HFF-Myc (cell line): ENCODE data around the gene GID8.

Source experiments
- DNase-seq: peaks from one replicate; pipeline ENCODE4 v3.0.0-alpha.2; 2011; ENCODE audit warnings: low read depth; ENCODE audit errors: extremely low read depth
- H3K4me3 ChIP-seq: replicated peaks from 2 replicates; pipeline ENCODE4 v1.5.1; 2011; ENCODE audit warnings: low read depth, mild to moderate bottlenecking, control low read depth, low read length
- TF ChIP-seq, protein P1 (sequence below): IDR thresholded peaks from 2 replicates; pipeline ENCODE4 v1.5.1; 2012; ENCODE audit warnings: mild to moderate bottlenecking, low read depth, low read length, control low read depth; ENCODE audit errors: missing control alignments

The GID8 gene

DNA sequence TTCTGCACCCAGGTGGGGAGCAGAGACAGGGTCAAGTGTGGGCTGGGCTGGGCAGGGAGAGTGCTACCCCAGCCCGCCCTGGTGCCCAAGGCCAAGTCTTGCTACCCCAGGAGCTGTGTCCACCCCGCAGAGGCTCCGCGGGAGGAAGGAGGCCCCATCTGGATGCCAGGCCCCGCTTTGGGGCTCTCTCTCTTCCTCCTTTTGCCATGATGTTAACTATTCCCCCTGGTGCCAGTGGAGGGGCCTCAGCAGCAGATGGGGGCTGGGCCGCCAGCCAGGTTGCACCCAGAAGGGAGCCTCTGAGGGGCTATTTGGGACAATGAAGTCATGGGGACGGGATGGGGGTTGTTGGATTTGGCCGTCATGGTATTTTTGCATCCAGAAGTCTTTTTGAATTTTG lies 23.9 kb downstream of the GID8 start:
- H3K4me3 ChIP-seq = no peak overlapping the region
- no peak for DNase-seq
- TF ChIP-seq, protein P1, sequence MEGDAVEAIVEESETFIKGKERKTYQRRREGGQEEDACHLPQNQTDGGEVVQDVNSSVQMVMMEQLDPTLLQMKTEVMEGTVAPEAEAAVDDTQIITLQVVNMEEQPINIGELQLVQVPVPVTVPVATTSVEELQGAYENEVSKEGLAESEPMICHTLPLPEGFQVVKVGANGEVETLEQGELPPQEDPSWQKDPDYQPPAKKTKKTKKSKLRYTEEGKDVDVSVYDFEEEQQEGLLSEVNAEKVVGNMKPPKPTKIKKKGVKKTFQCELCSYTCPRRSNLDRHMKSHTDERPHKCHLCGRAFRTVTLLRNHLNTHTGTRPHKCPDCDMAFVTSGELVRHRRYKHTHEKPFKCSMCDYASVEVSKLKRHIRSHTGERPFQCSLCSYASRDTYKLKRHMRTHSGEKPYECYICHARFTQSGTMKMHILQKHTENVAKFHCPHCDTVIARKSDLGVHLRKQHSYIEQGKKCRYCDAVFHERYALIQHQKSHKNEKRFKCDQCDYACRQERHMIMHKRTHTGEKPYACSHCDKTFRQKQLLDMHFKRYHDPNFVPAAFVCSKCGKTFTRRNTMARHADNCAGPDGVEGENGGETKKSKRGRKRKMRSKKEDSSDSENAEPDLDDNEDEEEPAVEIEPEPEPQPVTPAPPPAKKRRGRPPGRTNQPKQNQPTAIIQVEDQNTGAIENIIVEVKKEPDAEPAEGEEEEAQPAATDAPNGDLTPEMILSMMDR = no peak

DNA sequence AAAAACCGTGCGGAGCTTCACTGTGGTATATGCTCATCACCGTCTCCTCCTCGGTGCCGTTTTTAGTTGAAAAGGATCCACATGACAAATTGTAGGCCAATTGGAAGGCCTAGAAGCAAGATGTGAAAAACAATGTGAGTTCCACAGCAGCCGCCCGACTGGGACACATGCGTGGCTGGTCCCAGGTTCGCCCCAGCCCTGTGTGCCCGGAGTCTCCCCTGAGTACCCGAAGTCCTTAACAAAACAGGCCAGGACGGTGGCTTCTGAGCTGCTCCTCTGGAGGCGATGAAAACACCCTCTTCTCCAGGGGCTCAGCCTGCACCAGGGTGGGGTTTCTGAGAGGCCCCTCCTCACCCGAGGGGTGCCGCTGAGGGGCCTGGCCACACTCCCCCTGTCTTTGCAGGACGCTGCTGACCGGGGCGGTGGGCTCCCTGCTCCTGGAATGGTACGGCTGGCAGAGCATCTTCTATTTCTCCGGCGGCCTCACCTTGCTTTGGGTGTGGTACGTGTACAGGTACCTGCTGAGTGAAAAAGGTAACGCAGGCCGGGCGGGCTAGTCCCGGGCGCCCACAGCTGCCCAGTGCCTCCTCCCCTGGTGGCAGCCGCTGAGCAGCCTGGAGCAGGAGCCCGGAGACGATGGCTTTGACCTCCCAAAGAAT lies 24.4 kb downstream of the GID8 start:
- TF ChIP-seq, protein P1 = no peak
- DNase-seq = no peak
- no peak overlapping the region for H3K4me3 ChIP-seq

DNA sequence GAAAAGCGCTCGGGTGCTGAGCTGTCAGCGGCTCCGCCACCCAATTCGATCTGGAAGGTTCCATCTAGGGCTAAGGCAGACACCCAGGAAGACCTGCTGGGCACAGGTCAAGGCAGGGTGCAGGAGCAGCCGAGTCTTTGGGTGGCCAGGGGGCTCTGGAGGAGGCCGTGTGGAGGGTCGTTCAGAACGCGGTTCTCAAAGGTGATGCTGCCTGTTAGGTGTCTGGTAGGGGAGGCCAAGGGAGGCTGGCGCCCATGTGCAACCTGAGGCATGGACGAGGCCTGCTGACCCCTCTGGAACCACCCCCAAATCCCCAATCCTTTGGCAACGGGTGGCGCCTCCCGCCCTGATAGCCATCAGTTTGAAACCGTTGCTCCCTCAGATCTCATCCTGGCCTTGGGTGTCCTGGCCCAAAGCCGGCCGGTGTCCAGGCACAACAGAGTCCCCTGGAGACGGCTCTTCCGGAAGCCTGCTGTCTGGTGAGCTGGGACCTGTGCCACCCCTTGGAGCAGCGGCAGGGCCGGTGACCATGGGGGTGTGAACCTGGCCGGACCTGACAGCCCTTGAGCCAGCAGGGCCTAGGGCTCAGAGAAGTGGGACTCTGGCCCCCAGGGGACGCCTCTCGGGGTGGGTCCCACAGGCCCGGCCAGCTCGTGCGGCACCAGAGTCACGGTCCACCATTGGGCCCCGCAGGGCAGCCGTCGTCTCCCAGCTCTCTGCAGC lies 25.1 kb downstream of the GID8 start:
- TF ChIP-seq, protein P1 = no peak
- no peak overlapping the region for H3K4me3 ChIP-seq
- DNase-seq = no peak

DNA sequence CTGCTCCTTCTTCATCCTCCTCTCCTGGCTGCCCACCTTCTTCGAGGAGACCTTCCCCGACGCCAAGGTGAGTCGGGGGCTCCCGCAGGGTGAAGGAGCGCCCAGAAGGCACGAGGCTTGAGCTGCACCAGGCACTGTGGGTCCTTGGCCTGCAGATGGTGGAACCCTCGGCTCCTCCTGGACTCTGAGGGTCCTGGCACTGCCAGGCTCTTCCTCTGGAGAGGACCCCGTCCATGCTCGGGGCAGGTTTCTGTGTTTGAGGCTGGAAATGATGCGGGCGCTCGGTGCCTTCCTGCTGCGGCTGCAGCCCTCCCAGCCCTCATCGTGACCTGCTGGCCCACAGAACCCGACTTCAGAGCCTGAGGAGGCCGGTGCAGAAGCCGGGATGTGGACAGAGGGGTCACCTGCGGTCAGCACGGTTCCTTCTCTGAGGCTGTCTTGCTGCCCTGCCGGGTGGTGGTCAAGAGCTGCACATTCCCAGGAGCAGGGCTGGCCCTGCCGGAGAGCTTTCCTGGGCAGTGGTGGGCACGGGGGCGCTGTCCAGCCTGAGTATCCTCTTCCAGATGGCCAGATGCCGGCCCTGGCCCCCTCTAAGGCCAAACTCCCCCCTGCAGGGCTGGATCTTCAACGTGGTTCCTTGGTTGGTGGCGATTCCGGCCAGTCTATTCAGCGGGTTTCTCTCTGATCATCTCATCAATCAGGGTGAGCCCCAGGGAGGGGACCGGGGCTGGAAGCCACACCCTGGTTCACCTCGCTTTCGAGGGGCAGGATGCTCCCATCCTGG lies 25.9 kb downstream of the GID8 start:
- DNase-seq = no peak
- TF ChIP-seq, protein P1 = no peak
- no peak overlapping the region for H3K4me3 ChIP-seq

DNA sequence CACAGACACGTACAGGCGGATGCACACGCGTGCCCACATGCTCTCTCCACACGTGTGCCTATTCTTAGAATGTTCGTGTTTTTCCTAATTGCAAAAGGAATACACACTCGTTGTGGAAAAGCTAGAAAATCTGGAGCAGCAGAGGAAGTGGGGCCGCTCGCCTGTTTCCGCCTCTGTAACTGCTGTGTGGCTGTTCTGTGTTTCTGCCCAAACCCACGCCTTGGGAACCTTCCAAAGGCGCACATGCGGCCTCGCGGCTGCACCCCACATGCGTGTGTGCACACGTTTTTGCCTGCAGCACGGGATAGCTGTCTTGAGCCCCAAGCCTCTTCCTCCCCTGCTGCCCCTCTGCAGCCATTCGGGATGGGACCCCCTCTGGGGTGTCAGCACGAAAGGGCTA lies 26.8 kb downstream of the GID8 start:
- DNase-seq = no peak
- TF ChIP-seq, protein P1 = no peak
- H3K4me3 ChIP-seq = no peak overlapping the region

GRCh38 chr20:62965363-62965771 lies 27.4 kb downstream of the GID8 start:
- TF ChIP-seq, protein P1 = no peak
- no peak for DNase-seq
- no peak overlapping the region for H3K4me3 ChIP-seq
